ENCODE data around the gene PGA5.

PGA5 gene

DNA sequence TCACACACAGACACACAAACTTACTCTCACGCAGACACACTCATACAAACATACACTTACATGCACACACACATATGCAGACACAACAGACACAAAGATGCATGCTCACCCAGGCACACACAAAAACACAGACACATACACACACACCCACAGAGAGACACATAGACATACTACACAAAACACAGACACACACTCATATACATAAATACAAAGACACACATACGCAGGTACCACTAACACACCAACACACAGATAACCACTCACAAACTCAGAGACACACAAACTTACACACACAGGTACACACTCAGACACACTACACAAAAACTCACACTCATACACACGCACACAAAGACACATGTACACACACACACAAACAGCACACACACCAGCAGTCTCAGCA lies 31.8 kb downstream of the PGA5 start:
- H3K4me3 ChIP-seq (ENCODE audit: low read length): no peak overlapping the region
- H3K36me3 ChIP-seq (ENCODE audit: control insufficient read depth, insufficient read depth, low read length, severe bottlenecking): peaks cover under 1% of the 10 kb centered on the region
- no peak overlapping the region for H3K9ac ChIP-seq (ENCODE audit: low read length)

DNA sequence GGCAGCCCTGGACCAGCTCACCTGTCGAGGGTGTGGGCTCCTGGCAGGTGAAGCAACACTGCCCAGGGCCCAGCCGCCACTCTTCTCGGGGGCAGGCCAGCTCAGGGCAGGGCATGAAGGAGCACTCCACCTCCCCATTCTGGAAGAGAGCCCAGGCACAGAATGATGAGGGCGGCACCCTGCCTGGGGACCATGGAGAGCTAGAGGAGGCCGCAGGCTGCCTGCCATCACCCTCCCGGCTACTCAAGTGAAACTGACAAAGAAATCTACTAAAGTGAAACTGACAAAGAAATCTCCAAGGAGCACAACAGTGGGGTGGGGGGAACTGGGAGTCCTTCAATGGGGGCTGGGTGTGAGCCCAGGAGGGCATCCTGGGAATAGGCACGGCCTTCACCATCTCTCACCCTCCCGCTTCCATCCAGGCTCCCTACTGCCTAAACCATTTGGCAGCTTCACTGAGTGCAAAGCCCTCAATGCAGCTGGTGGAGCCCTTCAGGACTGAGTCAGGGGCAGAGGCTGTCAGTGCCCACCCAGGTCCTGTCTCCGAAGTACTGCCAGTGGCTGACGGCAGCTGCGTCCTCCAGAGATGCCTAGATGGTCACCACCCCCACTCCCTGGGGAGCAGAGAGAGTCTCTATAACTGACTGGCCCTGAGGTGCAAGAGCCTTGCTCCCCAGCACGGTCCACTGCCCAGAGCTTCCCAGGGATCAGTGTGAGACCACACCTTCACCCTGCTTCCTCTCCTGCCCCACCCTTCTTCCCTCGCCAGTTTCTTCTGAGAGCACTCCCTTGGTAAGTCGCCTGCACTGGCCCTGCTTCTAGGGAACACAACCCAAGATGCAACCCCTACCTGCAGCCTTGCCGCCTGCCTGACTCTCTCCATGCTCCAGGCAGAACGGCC lies 32.5 kb downstream of the PGA5 start:
- Histone ChIP-seq H3K9ac (ENCODE audit: low read length) (no peak overlapping the region), H3K27me3 (replicated peaks; ENCODE audit: control insufficient read depth, insufficient read depth, low read length) (no peaks in the 10 kb centered on the region), H3K4me3 (ENCODE audit: low read length) (no peak overlapping the region), H3K4me1 (ENCODE audit: control insufficient read depth, insufficient read depth, low read length) (peaks cover 14% of the 10 kb centered on the region), H3K9me3 (ENCODE audit: control insufficient read depth, low read length) (no peaks in the 10 kb centered on the region), H3K36me3 (ENCODE audit: control insufficient read depth, insufficient read depth, low read length, severe bottlenecking) (peaks cover 8% of the 10 kb centered on the region)
- DNase-seq (ENCODE audit: low read depth): no peak

More for the DNA sequence above, 31.8 kb downstream of the PGA5 start:
- Histone ChIP-seq H3K27me3 (replicated peaks; ENCODE audit: control insufficient read depth, insufficient read depth, low read length) (no peaks in the 10 kb centered on the region), H3K4me1 (ENCODE audit: control insufficient read depth, insufficient read depth, low read length) (peaks cover 14% of the 10 kb centered on the region), H3K9me3 (ENCODE audit: control insufficient read depth, low read length) (no peaks in the 10 kb centered on the region)
- no peak for DNase-seq (ENCODE audit: low read depth)

GRCh38 chr11:61274084-61274483 lies 33.1 kb downstream of the PGA5 start:
- H3K9me3 ChIP-seq (ENCODE audit: control insufficient read depth, low read length): no peaks in the 10 kb centered on the region
- H3K27me3 ChIP-seq (replicated peaks; ENCODE audit: control insufficient read depth, insufficient read depth, low read length): no peaks in the 10 kb centered on the region
- no peak overlapping the region for H3K9ac ChIP-seq (ENCODE audit: low read length)
- peaks cover 14% of the 10 kb centered on the region for H3K4me1 ChIP-seq (ENCODE audit: control insufficient read depth, insufficient read depth, low read length)
- no peak overlapping the region for H3K4me3 ChIP-seq (ENCODE audit: low read length)
- DNase-seq (ENCODE audit: low read depth): no peak
- H3K36me3 ChIP-seq (ENCODE audit: control insufficient read depth, insufficient read depth, low read length, severe bottlenecking): peaks cover 8% of the 10 kb centered on the region

DNA sequence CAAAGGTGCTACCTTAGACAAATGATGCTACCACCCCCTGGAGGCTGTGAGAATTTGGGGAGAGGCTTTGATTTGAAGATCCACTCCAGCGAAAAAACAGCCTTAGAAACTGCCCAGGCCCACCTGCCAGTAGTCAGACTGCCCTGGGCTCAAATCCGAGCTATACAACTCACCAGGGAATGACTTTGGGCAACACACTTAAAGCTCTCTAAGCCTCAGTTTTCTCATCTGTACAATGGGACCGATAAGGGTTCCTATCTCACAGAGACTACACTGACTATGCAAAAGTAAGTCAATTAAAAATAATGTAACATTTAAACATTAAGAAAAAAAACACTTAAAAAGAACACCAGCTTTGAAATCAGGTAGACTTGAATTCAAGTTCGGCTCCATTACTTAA lies 34.2 kb downstream of the PGA5 start:
- Histone ChIP-seq H3K27me3 (replicated peaks; ENCODE audit: control insufficient read depth, insufficient read depth, low read length) (no peaks in the 10 kb centered on the region), H3K9me3 (ENCODE audit: control insufficient read depth, low read length) (no peaks in the 10 kb centered on the region), H3K4me1 (ENCODE audit: control insufficient read depth, insufficient read depth, low read length) (peaks cover 13% of the 10 kb centered on the region), H3K4me3 (ENCODE audit: low read length) (no peak overlapping the region), H3K36me3 (ENCODE audit: control insufficient read depth, insufficient read depth, low read length, severe bottlenecking) (peaks cover 11% of the 10 kb centered on the region), H3K9ac (ENCODE audit: low read length) (no peak overlapping the region)
- no peak for DNase-seq (ENCODE audit: low read depth)

DNA sequence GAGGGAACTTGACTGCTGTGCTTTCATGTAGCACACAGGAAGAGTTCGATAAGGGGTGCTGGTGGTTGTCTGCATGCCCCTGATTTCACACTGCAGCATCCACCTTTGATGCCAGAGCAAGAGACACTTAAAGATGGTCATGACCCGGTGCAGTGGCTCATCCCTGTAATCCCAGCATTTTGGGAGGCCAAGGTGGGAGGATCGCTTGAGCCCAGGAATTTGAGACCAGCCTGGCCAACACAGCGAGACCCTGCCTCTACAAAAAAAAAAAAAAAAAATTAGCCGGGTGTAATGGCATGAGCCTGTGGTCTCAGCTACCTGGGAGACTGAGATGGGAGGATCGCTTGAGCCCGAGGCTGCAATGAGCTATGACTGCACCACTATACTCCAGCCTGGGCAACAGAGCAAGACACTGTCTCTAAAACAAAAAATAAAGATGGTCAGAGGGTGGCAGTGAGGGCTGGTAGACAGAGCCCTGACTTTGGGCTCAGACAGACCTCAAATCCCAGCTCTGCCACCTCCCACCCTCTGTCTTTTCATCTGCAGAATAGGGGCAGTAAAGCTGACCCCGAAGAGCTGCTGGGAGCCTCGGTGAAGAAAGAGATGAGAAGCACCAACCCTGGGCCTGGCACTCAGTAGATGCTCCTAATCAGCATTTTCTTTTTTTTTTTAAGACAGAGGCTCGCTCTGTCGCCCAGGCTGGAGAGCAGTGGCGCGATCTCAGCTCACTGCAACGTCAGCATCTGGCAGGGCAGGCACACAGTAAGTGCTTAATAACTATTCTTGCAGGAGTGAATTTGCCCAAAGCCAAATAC lies 36.4 kb downstream of the PGA5 start:
- Histone ChIP-seq H3K9me3 (ENCODE audit: control insufficient read depth, low read length) (no peaks in the 10 kb centered on the region), H3K9ac (ENCODE audit: low read length) (no peak overlapping the region), H3K27me3 (replicated peaks; ENCODE audit: control insufficient read depth, insufficient read depth, low read length) (no peaks in the 10 kb centered on the region), H3K4me3 (ENCODE audit: low read length) (no peak overlapping the region), H3K36me3 (ENCODE audit: control insufficient read depth, insufficient read depth, low read length, severe bottlenecking) (peaks cover 17% of the 10 kb centered on the region), H3K4me1 (ENCODE audit: control insufficient read depth, insufficient read depth, low read length) (peaks cover 5% of the 10 kb centered on the region)
- DNase-seq (ENCODE audit: low read depth): no peak

DNA sequence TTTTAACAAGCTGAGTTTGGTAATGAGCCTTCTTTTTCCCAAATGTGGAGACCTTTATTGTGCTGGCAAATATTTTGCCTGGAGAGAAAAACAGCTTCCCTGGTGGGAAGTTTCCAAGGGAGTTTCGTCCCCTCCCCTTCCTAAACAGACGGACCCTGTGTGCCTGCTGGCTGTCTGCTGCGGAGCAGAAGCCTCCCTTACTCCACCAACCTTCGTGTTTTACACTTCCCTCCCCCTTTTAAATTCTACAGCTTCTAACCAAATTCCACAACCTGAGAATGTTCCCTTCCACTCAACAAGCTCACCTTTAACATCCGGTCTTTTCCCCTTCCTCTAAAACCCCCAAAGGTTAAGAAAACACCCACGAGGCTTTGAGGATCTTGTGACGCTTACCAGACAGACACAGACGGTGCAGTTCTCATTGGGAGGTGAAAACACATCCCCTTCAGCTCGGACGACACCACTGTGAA lies 37.1 kb downstream of the PGA5 start:
- peaks cover 17% of the 10 kb centered on the region for H3K36me3 ChIP-seq (ENCODE audit: control insufficient read depth, insufficient read depth, low read length, severe bottlenecking)
- no peaks in the 10 kb centered on the region for H3K27me3 ChIP-seq (replicated peaks; ENCODE audit: control insufficient read depth, insufficient read depth, low read length)
- H3K4me3 ChIP-seq (ENCODE audit: low read length): no peak overlapping the region
- no peaks in the 10 kb centered on the region for H3K9me3 ChIP-seq (ENCODE audit: control insufficient read depth, low read length)
- no peak overlapping the region for H3K9ac ChIP-seq (ENCODE audit: low read length)
- H3K4me1 ChIP-seq (ENCODE audit: control insufficient read depth, insufficient read depth, low read length): peaks cover 5% of the 10 kb centered on the region
- DNase-seq (ENCODE audit: low read depth): no peak

DNA sequence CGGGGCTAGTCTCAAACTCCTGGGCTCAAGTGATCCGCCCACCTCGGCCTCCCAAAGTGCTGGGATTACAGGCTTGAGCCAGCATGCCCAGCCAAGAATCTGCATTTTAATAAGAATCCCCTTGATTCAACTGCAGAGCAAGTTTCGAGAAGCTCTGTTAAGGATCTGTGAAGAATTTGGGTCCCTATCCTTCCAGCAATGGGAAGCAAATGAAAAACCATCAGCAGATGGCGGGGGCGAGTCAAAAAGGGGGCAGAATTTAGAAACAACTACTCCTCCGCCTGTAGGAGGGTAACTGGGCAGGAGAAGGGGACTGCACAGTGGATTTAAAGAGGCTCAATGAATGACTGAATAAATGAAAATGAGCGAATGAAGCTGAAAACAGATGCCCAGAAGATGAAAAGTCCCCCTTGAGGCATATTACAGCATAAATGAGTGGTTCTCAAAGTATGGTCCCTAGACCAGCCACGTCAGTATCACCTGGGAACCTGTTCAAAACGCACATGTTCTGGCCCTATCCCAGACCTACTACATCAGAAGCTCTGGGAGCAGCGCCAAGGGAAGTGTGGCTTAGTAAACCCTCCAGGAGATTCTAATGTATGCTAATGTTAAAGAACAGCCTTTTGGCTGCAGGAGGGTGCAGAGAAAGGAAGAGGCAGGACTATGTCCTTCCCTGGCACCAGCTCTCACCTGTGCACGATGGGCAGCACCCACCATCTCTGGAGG lies 39.1 kb downstream of the PGA5 start:
- Histone ChIP-seq H3K9ac (ENCODE audit: low read length) (no peak overlapping the region), H3K36me3 (ENCODE audit: control insufficient read depth, insufficient read depth, low read length, severe bottlenecking) (peaks cover 17% of the 10 kb centered on the region), H3K4me3 (ENCODE audit: low read length) (no peak overlapping the region), H3K9me3 (ENCODE audit: control insufficient read depth, low read length) (no peaks in the 10 kb centered on the region), H3K4me1 (ENCODE audit: control insufficient read depth, insufficient read depth, low read length) (no peaks in the 10 kb centered on the region), H3K27me3 (replicated peaks; ENCODE audit: control insufficient read depth, insufficient read depth, low read length) (no peaks in the 10 kb centered on the region)
- no peak for DNase-seq (ENCODE audit: low read depth)

- Histone ChIP-seq H3K9ac (ENCODE audit: low read length) (no peak overlapping the region), H3K4me1 (ENCODE audit: control insufficient read depth, insufficient read depth, low read length) (no peaks in the 10 kb centered on the region), H3K36me3 (ENCODE audit: control insufficient read depth, insufficient read depth, low read length, severe bottlenecking) (peaks cover 20% of the 10 kb centered on the region), H3K4me3 (ENCODE audit: low read length) (no peak overlapping the region), H3K9me3 (ENCODE audit: control insufficient read depth, low read length) (no peaks in the 10 kb centered on the region), H3K27me3 (replicated peaks; ENCODE audit: control insufficient read depth, insufficient read depth, low read length) (no peaks in the 10 kb centered on the region)
- DNase-seq (ENCODE audit: low read depth): no peak
These were observed 40.1 kb downstream of the PGA5 start for GRCh38 chr11:61280883-61281580.

- Histone ChIP-seq H3K27me3 (replicated peaks; ENCODE audit: control insufficient read depth, insufficient read depth, low read length) (no peaks in the 10 kb centered on the region), H3K9ac (ENCODE audit: low read length) (no peak overlapping the region), H3K36me3 (ENCODE audit: control insufficient read depth, insufficient read depth, low read length, severe bottlenecking) (peaks cover 23% of the 10 kb centered on the region), H3K9me3 (ENCODE audit: control insufficient read depth, low read length) (no peaks in the 10 kb centered on the region), H3K4me3 (ENCODE audit: low read length) (no peak overlapping the region), H3K4me1 (ENCODE audit: control insufficient read depth, insufficient read depth, low read length) (no peaks in the 10 kb centered on the region)
- peak; percentile 59 for DNase-seq (ENCODE audit: low read depth)
These were observed 40.7 kb downstream of the PGA5 start for GRCh38 chr11:61281581-61282250.

DNA sequence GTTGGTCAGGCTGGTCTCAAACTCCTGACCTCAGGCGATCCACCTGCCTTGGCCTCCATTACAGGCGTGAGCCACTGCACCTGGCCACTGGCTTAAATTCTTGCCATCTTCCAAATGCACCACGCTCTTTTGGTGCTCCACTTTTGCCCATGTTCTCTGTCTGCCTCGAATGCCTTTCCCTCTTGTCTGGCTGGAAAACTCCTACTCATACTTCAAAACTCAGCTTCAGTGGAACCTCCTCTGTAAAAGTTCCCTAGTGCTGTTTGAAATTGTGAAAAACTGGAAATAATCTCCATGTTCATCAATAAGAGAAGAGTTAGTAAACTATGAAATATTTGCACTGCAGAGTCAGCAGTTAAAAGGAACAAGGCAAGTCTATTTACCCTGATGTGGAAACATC lies 42.6 kb downstream of the PGA5 start:
- Histone ChIP-seq H3K36me3 (ENCODE audit: control insufficient read depth, insufficient read depth, low read length, severe bottlenecking) (peaks cover 15% of the 10 kb centered on the region), H3K9me3 (ENCODE audit: control insufficient read depth, low read length) (no peaks in the 10 kb centered on the region), H3K4me3 (ENCODE audit: low read length) (no peak overlapping the region), H3K27me3 (replicated peaks; ENCODE audit: control insufficient read depth, insufficient read depth, low read length) (no peaks in the 10 kb centered on the region), H3K9ac (ENCODE audit: low read length) (no peak overlapping the region), H3K4me1 (ENCODE audit: control insufficient read depth, insufficient read depth, low read length) (no peaks in the 10 kb centered on the region)
- DNase-seq (ENCODE audit: low read depth): no peak

Data from adipocyte (in vitro differentiated cells).